Activated naive CD4-positive, alpha-beta T cell treated with anti-CD3 and anti-CD28 coated beads, Interleukin-2, amount 10 ng/mL, durations not matched to agents 7 days and 5 days (primary cell): ENCODE data around the gene HSPB7.
"Not testable (repeated sequence)": the region's sequence is repeated elsewhere in the genome, so short reads cannot be mapped to it uniquely, and the experiment has no call there.

Experiments used
- CTCF ChIA-PET: fragments of 350-600 bp; sonication (Branson Sonifier 250); formaldehyde crosslinking; loops from one replicate; lab custom pipeline; 2021; ENCODE audit warnings: antibody characterized with exemption; lab: Charles Lee
- DNase-seq: peaks from one replicate; pipeline ENCODE4 v3.0.0-alpha.2; 2020
- H3K27ac Mint-ChIP-seq: one replicate; pipeline ENCODE4 v1.8.0; 2021; ENCODE audit warnings: mild to moderate bottlenecking, moderate library complexity, mixed read lengths
- H3K27me3 Mint-ChIP-seq: one replicate; pipeline ENCODE4 v1.8.0; 2021; ENCODE audit warnings: mild to moderate bottlenecking, mixed read lengths
- H3K36me3 Mint-ChIP-seq: one replicate; pipeline ENCODE4 v1.8.0; 2021; ENCODE audit warnings: mixed read lengths
- H3K4me1 Mint-ChIP-seq: one replicate; pipeline ENCODE4 v1.8.0; 2021; ENCODE audit warnings: mixed read lengths
- H3K4me3 Mint-ChIP-seq: one replicate; pipeline ENCODE4 v1.8.0; 2021; ENCODE audit warnings: mild to moderate bottlenecking, moderate library complexity, mixed read lengths
- H3K9me3 Mint-ChIP-seq: one replicate; pipeline ENCODE4 v1.8.0; 2021; ENCODE audit warnings: mixed read lengths

HSPB7 gene

GRCh38 chr1:16056521-16056912 is 38.7 kb upstream of the HSPB7 start:
- H3K4me3 Mint-ChIP-seq, H3K4me1 Mint-ChIP-seq, DNase-seq, H3K27ac Mint-ChIP-seq, H3K36me3 Mint-ChIP-seq, H3K9me3 Mint-ChIP-seq: not testable (repeated sequence)
- CTCF ChIA-PET, result interaction anchor here (1.0 to 4.9 kb wide), 4 partner anchors 48 to 265 kb away, joined by 6 to 47 read pairs (median 8); no protein-coding TSS in a partner anchor
- H3K27me3 Mint-ChIP-seq, result peaks cover 22% of the 10 kb centered on the region

- peaks cover 6% of the 10 kb centered on the region for H3K4me1 Mint-ChIP-seq
- no peaks in the 10 kb centered on the region for H3K36me3 Mint-ChIP-seq
- CTCF ChIA-PET, result interaction anchor here (0.9 to 4.9 kb wide), 9 partner anchors 48 to 391 kb away, joined by 3 to 47 read pairs (median 8); partner anchors contain the start of gene UQCRHL
- H3K9me3 Mint-ChIP-seq, result no peaks in the 10 kb centered on the region
- H3K4me3 Mint-ChIP-seq, result no peak overlapping the region
- H3K27me3 Mint-ChIP-seq, result peaks cover 22% of the 10 kb centered on the region
- DNase-seq, result peak; percentile 92
- no peak overlapping the region for H3K27ac Mint-ChIP-seq
Observed at GRCh38 chr1:16055613-16056520, 38.0 kb upstream of the HSPB7 start.

GRCh38 chr1:16054598-16055540 is 37.0 kb upstream of the HSPB7 start:
- Mint-ChIP-seq H3K27ac (no peak overlapping the region), H3K9me3 (no peaks in the 10 kb centered on the region), H3K4me3 (no peak overlapping the region), H3K27me3 (peaks cover 23% of the 10 kb centered on the region), H3K4me1 (peaks cover 6% of the 10 kb centered on the region), H3K36me3 (no peaks in the 10 kb centered on the region)
- CTCF ChIA-PET, result interaction anchor here (0.8 to 4.9 kb wide), 9 partner anchors 47 to 390 kb away, joined by 3 to 47 read pairs (median 3); partner anchors contain the start of gene UQCRHL
- no peak for DNase-seq

GRCh38 chr1:16053781-16054502 is 36.1 kb upstream of the HSPB7 start:
- Mint-ChIP-seq H3K4me3 (no peak overlapping the region), H3K9me3 (no peaks in the 10 kb centered on the region), H3K27me3 (peaks cover 32% of the 10 kb centered on the region), H3K36me3 (no peaks in the 10 kb centered on the region), H3K4me1 (peaks cover 6% of the 10 kb centered on the region), H3K27ac (no peak overlapping the region)
- CTCF ChIA-PET, result interaction anchor here (0.8 to 4.9 kb wide), 5 partner anchors 46 to 262 kb away, joined by 3 to 47 read pairs (median 8); no protein-coding TSS in a partner anchor
- no peak for DNase-seq

- H3K27ac Mint-ChIP-seq, H3K4me3 Mint-ChIP-seq, H3K36me3 Mint-ChIP-seq, CTCF ChIA-PET, H3K4me1 Mint-ChIP-seq, DNase-seq, H3K9me3 Mint-ChIP-seq: not testable (repeated sequence)
- peaks cover 31% of the 10 kb centered on the region for H3K27me3 Mint-ChIP-seq
Observed at GRCh38 chr1:16051949-16052348, 34.1 kb upstream of the HSPB7 start.

- H3K27me3 Mint-ChIP-seq, result peaks cover 36% of the 10 kb centered on the region
- CTCF ChIA-PET, result no interaction called here
Observed at GRCh38 chr1:16051039-16051438, 33.2 kb upstream of the HSPB7 start.

GRCh38 chr1:16050328-16050727 is 32.5 kb upstream of the HSPB7 start:
- CTCF ChIA-PET, result no interaction called here
- Mint-ChIP-seq H3K27ac (no peak overlapping the region), H3K4me3 (no peak overlapping the region)

More at GRCh38 chr1:16051039-16051438, 33.2 kb upstream of the HSPB7 start:
- H3K4me1 Mint-ChIP-seq, result peaks cover 4% of the 10 kb centered on the region
- no peaks in the 10 kb centered on the region for H3K9me3 Mint-ChIP-seq
- no peak for DNase-seq
- no peak overlapping the region for H3K4me3 Mint-ChIP-seq
- no peaks in the 10 kb centered on the region for H3K36me3 Mint-ChIP-seq
- H3K27ac Mint-ChIP-seq, result no peak overlapping the region

GRCh38 chr1:16048573-16049189 is 30.8 kb upstream of the HSPB7 start:
- CTCF ChIA-PET, result no interaction called here
- peaks cover 44% of the 10 kb centered on the region for H3K27me3 Mint-ChIP-seq
- H3K27ac Mint-ChIP-seq, result no peak overlapping the region
- no peaks in the 10 kb centered on the region for H3K4me1 Mint-ChIP-seq
- no peaks in the 10 kb centered on the region for H3K9me3 Mint-ChIP-seq
- H3K36me3 Mint-ChIP-seq, result no peaks in the 10 kb centered on the region
- H3K4me3 Mint-ChIP-seq, result no peak overlapping the region
- peak; percentile 53 for DNase-seq

More at GRCh38 chr1:16050328-16050727, 32.5 kb upstream of the HSPB7 start:
- H3K9me3 Mint-ChIP-seq, result no peaks in the 10 kb centered on the region
- H3K27me3 Mint-ChIP-seq, result peaks cover 40% of the 10 kb centered on the region
- no peaks in the 10 kb centered on the region for H3K36me3 Mint-ChIP-seq
- DNase-seq, result no peak
- H3K4me1 Mint-ChIP-seq, result no peaks in the 10 kb centered on the region

- no peaks in the 10 kb centered on the region for H3K4me1 Mint-ChIP-seq
- no peak overlapping the region for H3K27ac Mint-ChIP-seq
- H3K9me3 Mint-ChIP-seq, result no peaks in the 10 kb centered on the region
- H3K27me3 Mint-ChIP-seq, result peaks cover 44% of the 10 kb centered on the region
- CTCF ChIA-PET, result interaction anchor here (1.1 kb wide), 1 partner anchor 244 kb away, joined by 4 read pairs; no protein-coding TSS in a partner anchor
- H3K4me3 Mint-ChIP-seq, result no peak overlapping the region
- no peak for DNase-seq
- H3K36me3 Mint-ChIP-seq, result no peaks in the 10 kb centered on the region
Observed at GRCh38 chr1:16047791-16048475, 30.1 kb upstream of the HSPB7 start.

GRCh38 chr1:16046842-16047241 is 29.0 kb upstream of the HSPB7 start:
- Mint-ChIP-seq H3K27ac (no peak overlapping the region), H3K27me3 (peaks cover 47% of the 10 kb centered on the region), H3K9me3 (no peaks in the 10 kb centered on the region), H3K4me3 (no peak overlapping the region), H3K36me3 (no peaks in the 10 kb centered on the region), H3K4me1 (no peaks in the 10 kb centered on the region)
- CTCF ChIA-PET, result interaction anchor here (0.9 to 1.1 kb wide), 2 partner anchors 11 to 243 kb away, joined by 3 to 4 read pairs; no protein-coding TSS in a partner anchor
- DNase-seq, result no peak

GRCh38 chr1:16043950-16044349 is 26.1 kb upstream of the HSPB7 start:
- DNase-seq, result no peak
- no peak overlapping the region for H3K4me3 Mint-ChIP-seq
- no peaks in the 10 kb centered on the region for H3K4me1 Mint-ChIP-seq
- H3K27ac Mint-ChIP-seq, result no peak overlapping the region
- no peaks in the 10 kb centered on the region for H3K36me3 Mint-ChIP-seq
- H3K9me3 Mint-ChIP-seq, result no peaks in the 10 kb centered on the region
- CTCF ChIA-PET, result interaction anchor here (0.7 to 0.9 kb wide), 2 partner anchors 27 to 50 kb away, joined by 3 read pairs; no protein-coding TSS in a partner anchor
- peaks cover 33% of the 10 kb centered on the region for H3K27me3 Mint-ChIP-seq

GRCh38 chr1:16043521-16043920 is 25.7 kb upstream of the HSPB7 start, which contains the start of gene CLCNKB:
Gene CLCNKB (plus strand): TSS chr1:16043782. CDS start chr1:16044493, 711 bp downstream.
- Mint-ChIP-seq H3K4me3 (no peak within 1 kb of the TSS), H3K36me3 (no peaks in the 10 kb centered on the region)
- CTCF ChIA-PET, result no interaction called here

More at GRCh38 chr1:16043521-16043920, 25.7 kb upstream of the HSPB7 start, which contains the start of gene CLCNKB:
- peaks cover 33% of the 10 kb centered on the region for H3K27me3 Mint-ChIP-seq
- no peaks in the 10 kb centered on the region for H3K4me1 Mint-ChIP-seq
- no peaks in the 10 kb centered on the region for H3K9me3 Mint-ChIP-seq
- no peak within 1 kb of the TSS for H3K27ac Mint-ChIP-seq
- DNase-seq, result no peak
